GM12892 (cell line): ENCODE results near the gene DOCK9.

Experiments used
- DNase-seq: peaks from one replicate; pipeline ENCODE4 v3.0.0; 2011; ENCODE audit not compliant: insufficient read length
- FAIRE-seq: peaks from 2 replicates; lab custom pipeline; 2011; peaks lifted over from hg19 to GRCh38; lab: Jason Lieb, UNC
- POLR2A ChIP-seq: IDR thresholded peaks from 2 replicates; pipeline ENCODE4 v1.6.1; 2011; ENCODE audit warnings: low read depth, low read length, control low read depth
- POLR2AphosphoS5 ChIP-seq: IDR thresholded peaks from 2 replicates; pipeline ENCODE4 v1.6.1; 2011; ENCODE audit warnings: low read depth, low read length, control low read depth
- TAF1 ChIP-seq: IDR thresholded peaks from 2 replicates; pipeline ENCODE4 v1.6.1; 2011; ENCODE audit warnings: low read depth, mild to moderate bottlenecking, control low read depth, low read length, borderline replicate concordance

Gene DOCK9

GRCh38 chr13:98889419-98890085 lies 88.3 kb downstream of the DOCK9 start:
- TF ChIP-seq TAF1, result no peak
- TF ChIP-seq POLR2AphosphoS5, result no peak
- TF ChIP-seq POLR2A, result no peak
- DNase-seq (no peak), FAIRE-seq (no peak)

DNA sequence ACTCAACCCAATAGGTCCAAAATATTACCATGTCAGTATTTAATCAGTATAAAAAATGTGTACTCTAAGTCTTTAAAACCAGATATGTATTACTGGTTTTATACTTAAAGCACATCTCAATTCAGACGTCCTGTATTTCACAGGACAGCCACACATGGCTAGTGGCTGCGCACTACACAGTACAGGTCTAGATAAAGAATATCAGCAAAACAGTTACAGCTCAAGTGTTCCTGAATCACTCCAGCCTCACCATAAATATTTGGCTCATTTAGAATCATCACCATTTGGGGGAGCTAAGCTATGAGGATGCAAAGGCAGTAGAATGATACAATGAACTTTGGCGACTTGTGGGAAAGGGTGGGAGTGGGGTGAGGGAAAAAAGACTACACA lies 89.0 kb downstream of the DOCK9 start:
- FAIRE-seq, result no peak
- no peak for DNase-seq
- TF ChIP-seq POLR2A (no peak), TAF1 (no peak), POLR2AphosphoS5 (no peak)

DNA sequence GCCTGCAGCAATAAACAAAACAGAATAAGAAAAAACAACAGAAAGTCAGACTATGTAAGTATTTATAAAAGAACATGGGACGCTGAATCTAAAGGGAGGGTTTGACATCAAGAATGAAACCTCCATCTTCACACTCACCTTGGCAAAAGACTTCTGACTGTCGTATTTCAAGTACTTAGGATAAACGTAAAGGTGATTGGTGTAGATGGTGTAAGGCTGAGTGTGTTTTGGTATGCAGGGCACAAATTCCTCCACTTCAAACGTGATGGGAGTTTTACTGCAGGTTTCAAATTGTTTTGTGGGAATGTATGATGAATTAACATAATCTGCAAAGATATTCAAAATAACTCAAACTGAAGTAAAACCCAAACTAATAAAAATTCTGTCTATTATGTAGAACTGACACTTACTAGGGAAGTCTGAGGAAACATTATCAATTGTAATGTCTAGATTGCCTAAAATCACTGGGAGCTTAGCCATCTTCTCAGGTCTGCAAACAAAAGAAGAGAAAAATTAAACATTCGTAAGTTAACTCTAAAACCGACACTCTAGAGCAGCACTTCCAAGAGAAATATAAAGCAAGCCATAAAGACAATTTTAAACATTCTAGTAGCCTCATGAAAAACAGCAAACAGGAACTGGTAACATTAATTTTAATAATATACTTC lies 89.5 kb downstream of the DOCK9 start:
- DNase-seq, result no peak
- no peak for FAIRE-seq
- TF ChIP-seq TAF1 (no peak), POLR2A (no peak), POLR2AphosphoS5 (no peak)

- no peak for TF ChIP-seq POLR2AphosphoS5
- TF ChIP-seq POLR2A, result no peak
- TF ChIP-seq TAF1, result no peak
- FAIRE-seq (no peak), DNase-seq (no peak)
These were observed 91.2 kb downstream of the DOCK9 start for GRCh38 chr13:98886587-98887230.

DNA sequence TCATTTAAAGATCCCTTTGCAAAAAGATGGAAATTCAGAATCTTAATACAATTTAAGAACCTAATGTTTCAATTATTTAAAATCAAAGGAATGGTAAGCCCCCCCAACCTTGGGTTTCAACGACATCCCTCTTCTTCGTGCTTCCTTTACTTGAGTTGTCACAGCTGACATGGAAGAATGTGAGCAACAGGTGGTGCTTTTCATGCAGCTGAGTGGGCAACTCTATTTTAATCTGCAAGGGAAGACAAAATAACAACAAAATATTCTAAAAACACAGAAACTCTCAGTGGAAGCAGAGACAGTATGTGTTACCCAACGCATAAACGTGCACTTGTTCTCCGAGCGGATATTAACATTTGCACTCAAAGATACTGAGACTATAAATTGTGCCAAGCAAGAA lies 92.3 kb downstream of the DOCK9 start:
- DNase-seq (no peak), FAIRE-seq (no peak)
- no peak for TF ChIP-seq TAF1
- no peak for TF ChIP-seq POLR2AphosphoS5
- no peak for TF ChIP-seq POLR2A

GRCh38 chr13:98883998-98884397 lies 93.9 kb downstream of the DOCK9 start:
- TF ChIP-seq TAF1 (no peak), POLR2A (no peak), POLR2AphosphoS5 (no peak)
- DNase-seq (no peak), FAIRE-seq (no peak)

DNA sequence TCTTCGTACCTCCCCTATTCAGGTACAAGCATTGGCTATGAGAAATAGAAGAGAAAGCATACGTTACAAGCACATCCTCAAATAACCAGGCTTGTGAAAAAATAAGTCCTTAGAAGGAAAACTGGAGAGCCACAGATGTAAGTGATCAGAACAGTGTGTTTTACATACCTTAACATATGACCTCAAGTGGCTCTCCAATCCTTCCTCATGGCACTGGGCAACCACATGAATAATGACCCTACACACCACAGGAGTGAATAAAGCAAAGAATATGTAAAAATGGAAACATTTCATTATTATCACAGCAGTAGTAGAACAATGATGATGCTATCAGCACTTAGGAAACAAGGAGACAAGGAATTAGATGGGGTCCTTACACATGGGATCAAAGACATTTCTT lies 96.5 kb downstream of the DOCK9 start:
- no peak for FAIRE-seq
- DNase-seq, result no peak
- TF ChIP-seq POLR2AphosphoS5, result no peak
- TF ChIP-seq POLR2A, result no peak
- no peak for TF ChIP-seq TAF1

- no peak for TF ChIP-seq POLR2A
- no peak for TF ChIP-seq POLR2AphosphoS5
- TF ChIP-seq TAF1, result no peak
- DNase-seq (no peak), FAIRE-seq (no peak)
These were observed 97.2 kb downstream of the DOCK9 start for GRCh38 chr13:98880677-98881076.

GRCh38 chr13:98879957-98880356 lies 97.9 kb downstream of the DOCK9 start:
- DNase-seq, result no peak
- FAIRE-seq, result no peak
- no peak for TF ChIP-seq POLR2A
- TF ChIP-seq TAF1, result no peak
- no peak for TF ChIP-seq POLR2AphosphoS5

- TF ChIP-seq POLR2A, result no peak
- TF ChIP-seq POLR2AphosphoS5, result no peak
- no peak for TF ChIP-seq TAF1
- DNase-seq (no peak), FAIRE-seq (no peak)
These were observed 98.7 kb downstream of the DOCK9 start for GRCh38 chr13:98879127-98879520.

DNA sequence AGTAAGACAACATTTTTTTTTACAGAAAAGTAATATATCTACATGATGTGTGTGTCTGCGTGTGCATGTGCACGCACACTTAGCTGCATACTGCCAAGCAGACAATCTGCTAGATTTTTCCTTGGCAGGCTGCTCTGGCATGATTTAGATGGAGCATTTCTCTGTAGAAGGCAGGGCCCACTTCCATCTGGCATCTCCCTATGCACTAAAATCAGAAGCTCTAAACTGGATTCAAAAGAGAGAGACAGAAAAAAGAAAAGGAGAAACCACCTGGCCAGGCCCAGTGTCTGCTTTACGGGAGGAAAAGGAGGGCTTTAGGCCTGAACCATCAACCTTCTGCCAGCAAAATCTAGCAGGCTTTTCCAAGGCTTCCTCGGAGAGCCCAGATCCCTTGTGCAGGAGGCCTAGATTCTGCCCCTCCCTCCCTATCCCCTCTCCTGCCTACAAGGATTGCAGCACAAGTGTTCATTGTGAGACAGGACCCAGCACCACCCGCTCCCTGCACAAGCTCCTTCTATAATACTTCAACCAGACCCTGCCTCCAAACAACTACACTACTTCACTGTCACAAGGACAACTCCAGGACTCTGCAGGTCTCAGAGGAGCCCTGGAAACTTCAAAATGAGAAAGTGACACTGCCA lies 99.3 kb downstream of the DOCK9 start:
- no peak for FAIRE-seq
- TF ChIP-seq POLR2A (no peak), TAF1 (no peak), POLR2AphosphoS5 (no peak)
- DNase-seq, result no peak

GRCh38 chr13:98877936-98878335 lies 99.9 kb downstream of the DOCK9 start:
- no peak for DNase-seq
- FAIRE-seq, result no peak
- TF ChIP-seq TAF1 (no peak), POLR2A (no peak), POLR2AphosphoS5 (no peak)

- FAIRE-seq, result no peak
These were observed 100.4 kb downstream of the DOCK9 start for GRCh38 chr13:98877466-98877865.

More at GRCh38 chr13:98877466-98877865, 100.4 kb downstream of the DOCK9 start:
- DNase-seq, result no peak
- TF ChIP-seq TAF1 (no peak), POLR2AphosphoS5 (no peak), POLR2A (no peak)
